HG03354 (cell line): ENCODE measurements around the gene TYW1.
"Not testable (repeated sequence)": the region's sequence is repeated elsewhere in the genome, so short reads cannot be mapped to it uniquely, and the experiment has no call there.

Experiments used
- ATAC-seq: cut with Tn5 transposase; IDR thresholded peaks from one replicate; pipeline ENCODE4 v1.9.1; 2021; ENCODE audit warnings: mild to moderate bottlenecking; ENCODE audit not compliant: unreplicated experiment, poor library complexity, severe bottlenecking

Gene TYW1

GRCh38 chr7:67213038-67213437 is 216.4 kb downstream of the TYW1 start:
- ATAC-seq: not testable (repeated sequence)

GRCh38 chr7:67223551-67223950 is 226.9 kb downstream of the TYW1 start:
- ATAC-seq: not testable (repeated sequence)

- not testable (repeated sequence) for ATAC-seq
These were observed 229.8 kb downstream of the TYW1 start for GRCh38 chr7:67226340-67226907.

DNA sequence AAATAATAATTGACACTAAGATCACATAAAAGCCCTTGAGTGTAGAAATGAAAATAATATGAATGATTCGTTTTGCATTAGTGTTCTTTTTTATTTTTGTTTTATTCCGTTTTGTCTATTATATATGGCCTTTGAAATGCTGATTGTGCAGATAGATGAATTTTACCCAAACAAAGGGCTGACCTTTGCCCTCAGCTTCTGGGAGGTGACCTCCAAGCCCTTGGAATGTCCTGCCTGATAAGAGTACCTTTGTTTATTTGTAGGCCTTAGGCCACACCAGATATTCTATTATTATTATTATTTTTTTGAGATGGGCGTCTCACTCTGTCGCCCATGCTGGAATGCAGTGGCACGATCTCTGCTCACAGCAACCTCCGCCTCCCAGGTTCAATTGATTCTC is 230.3 kb downstream of the TYW1 start:
- ATAC-seq: not testable (repeated sequence)

DNA sequence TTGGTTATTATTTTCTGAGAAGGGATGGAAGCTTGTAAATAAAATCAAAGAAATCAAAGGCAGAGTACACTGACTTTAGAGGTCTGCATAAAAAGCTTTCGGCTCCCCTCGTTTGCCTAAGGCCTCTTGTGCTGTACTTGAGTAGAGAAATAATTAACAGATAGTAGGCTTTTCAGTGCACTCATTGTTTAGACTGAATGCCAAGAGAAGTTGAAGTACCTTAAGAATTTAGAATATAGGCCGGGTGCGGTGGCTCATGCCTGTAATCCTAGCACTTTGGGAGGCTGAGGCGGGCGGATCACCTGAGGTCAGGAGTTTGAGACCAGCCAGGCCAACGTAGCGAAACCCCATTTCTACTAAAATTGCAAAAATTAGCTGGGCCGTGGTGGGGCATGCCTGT is 232.4 kb downstream of the TYW1 start:
- not testable (repeated sequence) for ATAC-seq

DNA sequence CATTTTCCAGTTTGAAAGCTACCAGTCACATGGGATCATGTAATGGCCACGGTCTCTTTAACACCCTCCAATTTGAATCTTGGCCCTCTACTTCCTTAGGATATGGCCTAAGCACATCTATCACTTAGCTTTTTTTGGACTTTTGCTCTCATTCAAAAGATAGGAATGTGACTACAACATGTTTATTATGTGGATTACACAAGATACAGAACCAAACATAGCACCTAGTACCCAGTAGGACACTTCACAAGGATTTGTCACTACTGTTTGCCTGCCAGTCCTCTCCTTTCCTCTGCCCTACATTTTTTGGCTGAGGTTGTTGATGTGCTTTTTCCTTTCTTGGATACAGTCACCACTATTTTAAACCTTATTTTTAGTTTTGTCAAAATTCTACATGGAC is 233.4 kb downstream of the TYW1 start:
- not testable (repeated sequence) for ATAC-seq

- not testable (repeated sequence) for ATAC-seq
These were observed 236.9 kb downstream of the TYW1 start for GRCh38 chr7:67233506-67233905.

GRCh38 chr7:67236216-67236615 is 239.6 kb downstream of the TYW1 start:
- not testable (repeated sequence) for ATAC-seq

GRCh38 chr7:67242871-67243270 is 246.2 kb downstream of the TYW1 start:
- ATAC-seq: not testable (repeated sequence)

GRCh38 chr7:67248364-67248763 is 251.7 kb downstream of the TYW1 start:
- ATAC-seq: not testable (repeated sequence)

DNA sequence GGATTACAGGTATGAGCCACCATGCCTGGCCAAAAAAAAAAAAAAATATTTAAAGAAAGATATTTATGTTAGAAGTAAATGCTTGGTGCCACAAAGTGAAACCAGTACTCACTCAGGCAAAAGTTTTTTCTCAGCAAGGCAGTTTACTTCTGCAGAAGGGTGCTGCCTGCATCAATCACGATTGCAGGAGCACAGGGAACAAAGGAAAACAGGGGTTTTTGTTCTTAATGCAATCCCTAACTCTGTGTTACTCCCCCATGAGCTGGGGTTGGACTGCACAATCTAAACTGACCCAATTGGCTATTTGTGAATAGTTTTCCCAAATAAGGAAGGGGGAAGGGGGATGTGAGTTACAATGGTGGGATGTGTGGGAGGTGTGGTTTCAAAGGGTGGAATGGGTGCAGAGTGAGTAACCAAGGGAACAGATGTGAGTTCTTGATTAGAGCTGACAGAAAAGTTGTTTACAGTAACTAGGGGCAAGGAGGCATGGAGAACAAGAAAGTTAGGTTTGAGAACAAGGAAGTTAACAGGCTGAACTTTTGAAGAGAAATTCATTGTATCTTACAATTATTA is 255.4 kb downstream of the TYW1 start:
- no peak for ATAC-seq

GRCh38 chr7:67255076-67255475 is 258.4 kb downstream of the TYW1 start:
- not testable (repeated sequence) for ATAC-seq

GRCh38 chr7:67257779-67258178 is 261.1 kb downstream of the TYW1 start:
- not testable (repeated sequence) for ATAC-seq

- ATAC-seq: not testable (repeated sequence)
These were observed 262.7 kb downstream of the TYW1 start for GRCh38 chr7:67259363-67259762.

GRCh38 chr7:67260166-67260586 is 263.5 kb downstream of the TYW1 start:
- ATAC-seq: not testable (repeated sequence)

DNA sequence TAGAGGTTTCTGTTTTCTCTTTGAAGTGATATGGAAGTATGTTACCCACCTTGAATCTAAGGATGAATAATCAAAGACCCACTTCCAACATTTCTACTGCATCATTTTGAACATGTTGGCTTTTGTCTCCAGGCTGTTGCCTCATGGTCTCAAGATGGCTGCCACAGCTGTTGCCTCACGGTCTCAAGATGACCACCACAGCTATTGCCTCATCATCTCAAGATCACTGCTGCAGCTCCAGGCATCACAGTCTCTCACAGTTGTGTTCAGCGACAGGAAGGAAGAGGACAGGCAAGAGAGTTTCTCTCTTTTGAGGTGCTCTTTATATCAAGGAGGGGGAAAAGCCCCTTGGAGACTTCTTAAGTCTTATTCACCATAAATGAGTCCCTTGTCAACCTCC is 267.4 kb downstream of the TYW1 start:
- not testable (repeated sequence) for ATAC-seq

GRCh38 chr7:67266070-67266469 is 269.4 kb downstream of the TYW1 start:
- not testable (repeated sequence) for ATAC-seq

- ATAC-seq: no peak
These were observed 271.3 kb downstream of the TYW1 start for GRCh38 chr7:67267914-67268313.

GRCh38 chr7:67269916-67270315 is 273.3 kb downstream of the TYW1 start:
- not testable (repeated sequence) for ATAC-seq
